Breast epithelium (tissue), 3 donors: Measurements from ENCODE around the gene NUDT12.

Experiments used
- CTCF ChIP-seq, 3 donors: fragments of 450-650 bp; IDR thresholded peaks; one replicate each; pipeline ENCODE4 v1.5.1; 2016 to 2017; ENCODE audit warnings: antibody characterized with exemption in 3 of 3, mild to moderate bottlenecking in 3 of 3, moderate library complexity in 3 of 3
- POLR2A ChIP-seq: fragments of 450-650 bp; IDR thresholded peaks from one replicate; pipeline ENCODE4 v1.6.1; 2016; ENCODE audit warnings: antibody characterized with exemption, mild to moderate bottlenecking, moderate library complexity
- POLR2AphosphoS5 ChIP-seq, 3 donors: sonication (generic); formaldehyde crosslinking; IDR thresholded peaks; one replicate each; pipeline ENCODE4 v1.6.1; 2017; ENCODE audit warnings: antibody characterized with exemption in 3 of 3

GRCh38 chr5:103605277-103605676 lies 42.7 kb upstream of the NUDT12 start:
- TF ChIP-seq CTCF (IDR thresholded peaks at IDR 0.05) = no peak
- no peak for TF ChIP-seq POLR2A
- no peak for TF ChIP-seq POLR2AphosphoS5 (IDR thresholded peaks at IDR 0.05)
